ENCODE results near the gene METTL27. TPM values are rescaled to one million over a fixed set of nuclear protein-coding genes. Genes with fewer than 3 reads are reported as not detected.
"Not testable (repeated sequence)": the region's sequence is repeated elsewhere in the genome, so short reads cannot be mapped to it uniquely, and the experiment has no call there.

Gene METTL27
- polyA plus RNA-seq, 1 donor from 2014 or later: 2.4 TPM

DNA sequence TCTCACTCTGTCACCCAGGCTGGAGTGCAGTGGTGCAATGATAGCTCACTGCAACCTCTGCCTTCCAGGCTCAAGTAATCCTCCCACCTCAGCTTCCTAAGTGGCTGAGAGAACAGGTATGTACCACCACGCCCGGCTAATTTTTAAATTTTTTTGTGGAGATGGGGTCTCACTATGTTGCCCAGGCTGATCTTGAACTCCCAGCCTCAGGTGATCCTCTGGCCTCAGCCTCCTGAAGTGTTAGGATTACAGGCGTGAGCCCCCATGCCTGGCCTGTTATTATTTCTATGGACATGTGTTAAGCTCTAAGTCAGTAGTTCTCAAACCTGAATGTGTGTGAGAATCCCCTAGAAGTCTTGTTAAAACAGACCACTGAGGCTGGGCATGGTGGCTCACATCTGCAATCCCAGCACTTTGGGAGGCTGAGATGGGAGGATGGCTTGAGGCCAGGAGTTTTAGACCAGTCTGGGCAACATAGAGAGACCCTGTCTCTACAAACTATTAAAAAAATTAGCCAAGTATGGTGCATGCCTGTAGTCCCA, 43.2 kb upstream of the METTL27 start:
- Histone ChIP-seq H2AFZ (ENCODE audit: low read depth, low read length) (no peak overlapping the region), H3K36me3 (ENCODE audit: insufficient read depth, low read length) (no peaks in the 10 kb centered on the region), H3K9me3 (ENCODE audit: low read length) (no peaks in the 10 kb centered on the region), H3K4me2 (ENCODE audit: low read length) (no peak overlapping the region), H4K20me1 (ENCODE audit: insufficient read depth) (no peaks in the 10 kb centered on the region), H3K79me2 (replicated peaks; ENCODE audit: insufficient read depth, low read length) (no peaks in the 10 kb centered on the region), H3K27me3 (ENCODE audit: insufficient read depth, low read depth, low read length) (no peaks in the 10 kb centered on the region), H3K27ac (ENCODE audit: low read length) (no peak overlapping the region), H3K9ac (ENCODE audit: low read length) (no peak overlapping the region), H3K4me3 (ENCODE audit: low read length) (no peak overlapping the region), H3K9me2 (ENCODE audit: insufficient read depth, low read length) (no peaks in the 10 kb centered on the region), H3F3A (ENCODE audit: insufficient read depth, low read length, poor library complexity, severe bottlenecking) (no peaks in the 10 kb centered on the region)
- TF ChIP-seq EZH2 (IDR thresholded peaks at IDR 0.05; ENCODE audit: borderline replicate concordance, insufficient read depth, low read length, poor library complexity, severe bottlenecking): no peak
- no peak for TF ChIP-seq TAF1 (IDR thresholded peaks at IDR 0.05; ENCODE audit: low read depth)
- TF ChIP-seq RAD21 (conservative IDR thresholded peaks at IDR 0.05): no peak
- TF ChIP-seq, protein P1, sequence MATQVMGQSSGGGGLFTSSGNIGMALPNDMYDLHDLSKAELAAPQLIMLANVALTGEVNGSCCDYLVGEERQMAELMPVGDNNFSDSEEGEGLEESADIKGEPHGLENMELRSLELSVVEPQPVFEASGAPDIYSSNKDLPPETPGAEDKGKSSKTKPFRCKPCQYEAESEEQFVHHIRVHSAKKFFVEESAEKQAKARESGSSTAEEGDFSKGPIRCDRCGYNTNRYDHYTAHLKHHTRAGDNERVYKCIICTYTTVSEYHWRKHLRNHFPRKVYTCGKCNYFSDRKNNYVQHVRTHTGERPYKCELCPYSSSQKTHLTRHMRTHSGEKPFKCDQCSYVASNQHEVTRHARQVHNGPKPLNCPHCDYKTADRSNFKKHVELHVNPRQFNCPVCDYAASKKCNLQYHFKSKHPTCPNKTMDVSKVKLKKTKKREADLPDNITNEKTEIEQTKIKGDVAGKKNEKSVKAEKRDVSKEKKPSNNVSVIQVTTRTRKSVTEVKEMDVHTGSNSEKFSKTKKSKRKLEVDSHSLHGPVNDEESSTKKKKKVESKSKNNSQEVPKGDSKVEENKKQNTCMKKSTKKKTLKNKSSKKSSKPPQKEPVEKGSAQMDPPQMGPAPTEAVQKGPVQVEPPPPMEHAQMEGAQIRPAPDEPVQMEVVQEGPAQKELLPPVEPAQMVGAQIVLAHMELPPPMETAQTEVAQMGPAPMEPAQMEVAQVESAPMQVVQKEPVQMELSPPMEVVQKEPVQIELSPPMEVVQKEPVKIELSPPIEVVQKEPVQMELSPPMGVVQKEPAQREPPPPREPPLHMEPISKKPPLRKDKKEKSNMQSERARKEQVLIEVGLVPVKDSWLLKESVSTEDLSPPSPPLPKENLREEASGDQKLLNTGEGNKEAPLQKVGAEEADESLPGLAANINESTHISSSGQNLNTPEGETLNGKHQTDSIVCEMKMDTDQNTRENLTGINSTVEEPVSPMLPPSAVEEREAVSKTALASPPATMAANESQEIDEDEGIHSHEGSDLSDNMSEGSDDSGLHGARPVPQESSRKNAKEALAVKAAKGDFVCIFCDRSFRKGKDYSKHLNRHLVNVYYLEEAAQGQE (IDR thresholded peaks at IDR 0.05; ENCODE audit: borderline replicate concordance): no peak
- no peak for TF ChIP-seq MXI1 (conservative IDR thresholded peaks at IDR 0.05; ENCODE audit: poor library complexity, severe bottlenecking)
- TF ChIP-seq, protein P2, sequence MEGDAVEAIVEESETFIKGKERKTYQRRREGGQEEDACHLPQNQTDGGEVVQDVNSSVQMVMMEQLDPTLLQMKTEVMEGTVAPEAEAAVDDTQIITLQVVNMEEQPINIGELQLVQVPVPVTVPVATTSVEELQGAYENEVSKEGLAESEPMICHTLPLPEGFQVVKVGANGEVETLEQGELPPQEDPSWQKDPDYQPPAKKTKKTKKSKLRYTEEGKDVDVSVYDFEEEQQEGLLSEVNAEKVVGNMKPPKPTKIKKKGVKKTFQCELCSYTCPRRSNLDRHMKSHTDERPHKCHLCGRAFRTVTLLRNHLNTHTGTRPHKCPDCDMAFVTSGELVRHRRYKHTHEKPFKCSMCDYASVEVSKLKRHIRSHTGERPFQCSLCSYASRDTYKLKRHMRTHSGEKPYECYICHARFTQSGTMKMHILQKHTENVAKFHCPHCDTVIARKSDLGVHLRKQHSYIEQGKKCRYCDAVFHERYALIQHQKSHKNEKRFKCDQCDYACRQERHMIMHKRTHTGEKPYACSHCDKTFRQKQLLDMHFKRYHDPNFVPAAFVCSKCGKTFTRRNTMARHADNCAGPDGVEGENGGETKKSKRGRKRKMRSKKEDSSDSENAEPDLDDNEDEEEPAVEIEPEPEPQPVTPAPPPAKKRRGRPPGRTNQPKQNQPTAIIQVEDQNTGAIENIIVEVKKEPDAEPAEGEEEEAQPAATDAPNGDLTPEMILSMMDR (IDR thresholded peaks at IDR 0.05; ENCODE audit: poor library complexity, severe bottlenecking): no peak
- no peak for TF ChIP-seq EP300 (conservative IDR thresholded peaks at IDR 0.05; ENCODE audit: poor library complexity, severe bottlenecking)
- no peak for TF ChIP-seq POLR2AphosphoS5 (IDR thresholded peaks at IDR 0.05)
- TF ChIP-seq SMC3 (conservative IDR thresholded peaks at IDR 0.05; ENCODE audit: poor library complexity): no peak

DNA sequence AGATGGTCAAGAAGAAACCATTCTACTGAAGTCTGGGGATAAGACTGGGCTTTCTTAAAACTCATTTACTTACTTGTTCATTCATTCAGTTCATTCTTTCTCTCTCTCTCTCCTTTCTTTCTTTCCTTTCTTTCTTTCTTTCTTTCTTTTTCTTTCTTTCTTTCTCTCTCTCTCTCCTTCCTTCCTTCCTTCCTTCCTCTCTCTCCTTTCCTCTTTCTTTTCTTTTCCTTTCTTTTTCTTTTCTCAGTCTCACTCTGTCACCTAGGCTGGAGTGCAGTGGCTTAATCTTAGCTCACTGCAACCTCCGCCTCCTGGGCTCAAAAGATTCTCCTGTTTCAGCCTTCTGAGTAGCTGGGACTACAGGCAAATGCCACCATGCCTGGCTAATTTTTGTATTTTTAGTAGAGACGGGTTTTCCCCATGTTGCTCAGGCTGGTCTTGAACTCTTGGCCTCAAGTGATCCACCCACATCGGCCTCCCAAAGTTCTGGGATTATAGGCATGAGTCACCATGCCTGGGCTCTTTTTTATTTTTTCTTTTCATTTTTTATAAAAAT, 42.6 kb upstream of the METTL27 start:
- not testable (repeated sequence) for H3K9ac ChIP-seq (ENCODE audit: low read length); H3K4me2 ChIP-seq (ENCODE audit: low read length); H3F3A ChIP-seq (ENCODE audit: insufficient read depth, low read length, poor library complexity, severe bottlenecking); H3K36me3 ChIP-seq (ENCODE audit: insufficient read depth, low read length); H2AFZ ChIP-seq (ENCODE audit: low read depth, low read length); H3K9me3 ChIP-seq (ENCODE audit: low read length); H3K9me2 ChIP-seq (ENCODE audit: insufficient read depth, low read length); H3K4me3 ChIP-seq (ENCODE audit: low read length); H3K79me2 ChIP-seq (replicated peaks; ENCODE audit: insufficient read depth, low read length); H4K20me1 ChIP-seq (ENCODE audit: insufficient read depth); H3K27ac ChIP-seq (ENCODE audit: low read length); H3K27me3 ChIP-seq (ENCODE audit: insufficient read depth, low read depth, low read length)

DNA sequence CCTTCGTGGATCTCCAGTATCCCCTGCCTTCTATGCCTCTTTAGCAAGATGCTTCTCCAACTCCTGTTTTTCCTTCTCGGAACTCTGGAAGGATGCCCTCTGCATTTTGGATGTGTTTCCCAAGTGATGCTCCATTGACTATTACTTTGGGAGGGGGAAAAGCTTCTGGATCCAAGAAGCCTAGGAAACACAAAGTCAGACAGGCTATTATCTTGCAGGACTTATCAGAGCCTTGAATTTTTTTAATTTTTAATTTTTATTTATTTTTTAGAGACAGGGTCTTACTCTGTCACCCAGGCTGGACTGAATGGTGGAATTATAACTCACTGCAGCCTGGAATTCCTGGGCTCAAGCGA, 39.7 kb upstream of the METTL27 start:
- H3K9me3 ChIP-seq (ENCODE audit: low read length): no peaks in the 10 kb centered on the region
- no peaks in the 10 kb centered on the region for H3F3A ChIP-seq (ENCODE audit: insufficient read depth, low read length, poor library complexity, severe bottlenecking)
- no peak overlapping the region for H3K4me3 ChIP-seq (ENCODE audit: low read length)

More for the DNA sequence above, 39.7 kb upstream of the METTL27 start:
- Histone ChIP-seq H3K27me3 (ENCODE audit: insufficient read depth, low read depth, low read length) (no peaks in the 10 kb centered on the region), H2AFZ (ENCODE audit: low read depth, low read length) (no peak overlapping the region), H3K9me2 (ENCODE audit: insufficient read depth, low read length) (no peaks in the 10 kb centered on the region), H3K9ac (ENCODE audit: low read length) (no peak overlapping the region), H4K20me1 (ENCODE audit: insufficient read depth) (no peaks in the 10 kb centered on the region), H3K4me2 (ENCODE audit: low read length) (no peak overlapping the region), H3K36me3 (ENCODE audit: insufficient read depth, low read length) (no peaks in the 10 kb centered on the region), H3K27ac (ENCODE audit: low read length) (no peak overlapping the region), H3K79me2 (replicated peaks; ENCODE audit: insufficient read depth, low read length) (no peaks in the 10 kb centered on the region)
- TF ChIP-seq TAF1 (IDR thresholded peaks at IDR 0.05; ENCODE audit: low read depth) (no peak), RAD21 (conservative IDR thresholded peaks at IDR 0.05) (no peak), SMC3 (conservative IDR thresholded peaks at IDR 0.05; ENCODE audit: poor library complexity) (no peak)
- TF ChIP-seq, protein P1 (IDR thresholded peaks at IDR 0.05; ENCODE audit: borderline replicate concordance): no peak

Data from neural cell (in vitro differentiated cells).